ENCODE results near the gene USP9X. TPM values are rescaled to one million over a fixed set of nuclear protein-coding genes. Genes with fewer than 3 reads are reported as not detected.
A peak's percentile ranks its signal among the peaks of the same experiment; 100 is the strongest.
"Not testable (repeated sequence)": the region's sequence is repeated elsewhere in the genome, so short reads cannot be mapped to it uniquely, and the experiment has no call there.

USP9X gene
- total RNA-seq, 3 donors from 2014 or later, result 33.9 to 35.9 (median 34.1) TPM

DNA sequence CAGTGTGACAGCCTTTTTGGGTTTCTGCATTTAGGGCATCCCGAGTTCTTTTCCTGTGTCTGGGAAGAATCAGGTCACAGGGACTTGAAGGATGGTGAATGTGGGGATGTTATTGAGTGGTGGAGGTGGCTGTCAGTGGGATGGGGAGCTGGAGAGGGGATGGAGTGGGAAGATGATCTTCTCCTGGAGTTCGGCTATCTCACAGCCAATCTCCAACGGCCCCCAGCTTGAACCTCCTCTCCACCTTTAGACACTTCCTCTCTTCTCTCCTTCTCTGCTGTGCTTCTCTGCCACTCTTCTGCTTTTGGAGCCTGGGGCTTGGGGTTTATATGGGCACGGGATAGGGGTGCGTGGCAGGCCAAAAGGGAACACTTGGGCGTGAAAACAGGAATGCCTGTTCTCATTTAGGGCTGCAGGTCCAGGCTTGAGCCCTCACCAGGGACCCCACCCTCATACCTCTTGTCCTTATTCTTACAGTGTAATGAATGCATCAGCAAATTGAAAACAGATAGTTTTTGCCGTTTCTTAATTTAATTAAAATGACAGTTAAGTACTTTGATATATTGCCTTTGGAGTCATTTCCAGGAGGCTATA, 37.5 kb downstream of the USP9X start:
- Mint-ChIP-seq H3K4me3 (no peak overlapping the region), H3K36me3 (ENCODE audit: insufficient read depth) (peaks cover 2% of the 10 kb centered on the region), H3K9me3 (no peaks in the 10 kb centered on the region), H3K27me3 (ENCODE audit: low read depth) (no peaks in the 10 kb centered on the region), H3K4me1 (ENCODE audit: low read depth) (peaks cover 62% of the 10 kb centered on the region)
- ATAC-seq (no peak), DNase-seq (no peak)

DNA sequence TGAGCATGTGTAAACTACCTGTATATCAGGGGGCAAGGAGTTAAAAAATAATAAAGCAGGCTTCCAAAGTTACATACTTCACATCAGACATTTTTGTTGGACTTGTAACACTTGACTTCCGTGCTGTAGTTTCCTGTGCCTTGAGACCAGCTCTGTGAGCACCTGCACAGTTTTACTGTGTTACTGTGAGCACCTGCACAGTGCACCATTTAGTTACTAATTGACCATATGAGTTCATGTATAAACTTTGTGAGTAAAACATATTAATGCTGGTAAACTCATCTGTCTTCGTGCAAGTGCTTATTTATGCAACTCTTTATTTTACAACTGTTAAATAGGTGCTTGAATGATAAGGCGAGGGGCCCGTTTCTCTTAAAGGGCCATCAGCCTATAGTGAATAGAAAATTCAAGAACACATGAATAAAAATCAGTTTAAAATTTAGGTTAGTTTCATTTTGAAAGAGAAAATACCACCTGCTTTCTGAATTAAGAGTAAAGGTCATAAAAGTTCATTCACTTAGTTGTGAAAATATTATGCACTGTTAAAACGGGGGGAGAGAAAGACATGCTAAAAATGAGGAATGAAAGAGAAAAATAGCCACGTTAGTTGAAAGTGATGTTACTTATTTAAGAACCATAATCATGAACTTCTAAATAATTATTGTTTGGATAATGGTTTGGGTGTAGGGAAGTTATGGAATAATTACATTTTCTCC, 42.4 kb downstream of the USP9X start:
- H3K4me3 Mint-ChIP-seq, result no peak overlapping the region
- peaks cover 24% of the 10 kb centered on the region for H3K4me1 Mint-ChIP-seq (ENCODE audit: low read depth)
- no peaks in the 10 kb centered on the region for H3K27me3 Mint-ChIP-seq (ENCODE audit: low read depth)

GRCh38 chrX:41128955-41129354, 43.7 kb downstream of the USP9X start:
- ATAC-seq (no peak), DNase-seq (no peak)
- Mint-ChIP-seq H3K4me1 (ENCODE audit: low read depth) (peaks cover 16% of the 10 kb centered on the region), H3K36me3 (ENCODE audit: insufficient read depth) (peaks cover 8% of the 10 kb centered on the region), H3K4me3 (no peak overlapping the region), H3K9me3 (no peaks in the 10 kb centered on the region), H3K27me3 (ENCODE audit: low read depth) (no peaks in the 10 kb centered on the region)

More for the DNA sequence above, 42.4 kb downstream of the USP9X start:
- Mint-ChIP-seq H3K36me3 (ENCODE audit: insufficient read depth) (peaks cover 5% of the 10 kb centered on the region), H3K9me3 (no peaks in the 10 kb centered on the region)
- ATAC-seq, result no peak
- no peak for DNase-seq

DNA sequence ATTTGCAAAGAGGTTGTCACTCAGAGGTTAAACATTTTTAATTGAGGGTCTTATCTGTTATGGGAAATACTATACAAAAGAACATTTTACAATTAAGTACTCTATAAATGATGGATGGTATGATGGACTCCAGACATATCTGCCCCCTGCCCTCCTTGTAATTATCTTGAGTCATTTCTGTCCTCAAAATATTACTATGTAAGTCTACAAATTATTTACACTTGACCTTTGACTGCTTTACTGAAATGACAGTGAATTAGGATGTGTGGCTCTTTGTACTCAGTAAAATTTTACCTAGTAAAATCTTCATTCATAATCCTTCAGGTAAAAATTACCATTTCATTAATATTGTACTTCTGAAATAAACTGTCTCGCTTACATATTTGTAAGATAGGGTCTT, 46.5 kb downstream of the USP9X start:
- Mint-ChIP-seq H3K27me3 (ENCODE audit: low read depth) (no peaks in the 10 kb centered on the region), H3K4me1 (ENCODE audit: low read depth) (peaks cover 7% of the 10 kb centered on the region), H3K9me3 (no peaks in the 10 kb centered on the region), H3K36me3 (ENCODE audit: insufficient read depth) (peaks cover 11% of the 10 kb centered on the region), H3K4me3 (no peak overlapping the region)
- DNase-seq, result no peak
- no peak for ATAC-seq

GRCh38 chrX:41133551-41133950, 48.3 kb downstream of the USP9X start:
- DNase-seq (no peak), ATAC-seq (no peak)
- Mint-ChIP-seq H3K36me3 (ENCODE audit: insufficient read depth) (peaks cover 11% of the 10 kb centered on the region), H3K4me1 (ENCODE audit: low read depth) (peaks cover 2% of the 10 kb centered on the region), H3K9me3 (no peaks in the 10 kb centered on the region), H3K27me3 (ENCODE audit: low read depth) (no peaks in the 10 kb centered on the region), H3K4me3 (no peak overlapping the region)

DNA sequence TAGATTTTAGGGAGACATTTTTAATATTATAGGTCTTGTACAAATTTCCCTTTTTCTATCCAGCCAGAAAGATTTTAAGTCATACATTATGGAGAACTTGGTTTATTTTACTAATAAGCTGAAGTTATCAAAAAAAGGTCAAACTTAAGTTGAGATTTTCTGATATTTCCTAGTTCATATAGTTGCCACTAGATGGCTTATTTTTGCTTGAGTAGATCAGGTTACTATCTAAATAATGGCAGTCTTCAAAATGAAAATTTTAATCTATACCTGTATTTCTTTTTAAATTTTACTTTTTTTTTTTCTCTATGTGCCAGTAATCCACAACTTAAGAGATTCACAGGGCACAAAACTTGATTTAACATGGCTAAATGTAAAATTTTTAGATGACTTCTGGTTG, 52.3 kb downstream of the USP9X start:
- peaks cover 8% of the 10 kb centered on the region for H3K36me3 Mint-ChIP-seq (ENCODE audit: insufficient read depth)
- H3K9me3 Mint-ChIP-seq, result no peaks in the 10 kb centered on the region
- ATAC-seq (no peak), DNase-seq (no peak)
- no peaks in the 10 kb centered on the region for H3K4me1 Mint-ChIP-seq (ENCODE audit: low read depth)
- no peak overlapping the region for H3K4me3 Mint-ChIP-seq
- no peaks in the 10 kb centered on the region for H3K27me3 Mint-ChIP-seq (ENCODE audit: low read depth)

DNA sequence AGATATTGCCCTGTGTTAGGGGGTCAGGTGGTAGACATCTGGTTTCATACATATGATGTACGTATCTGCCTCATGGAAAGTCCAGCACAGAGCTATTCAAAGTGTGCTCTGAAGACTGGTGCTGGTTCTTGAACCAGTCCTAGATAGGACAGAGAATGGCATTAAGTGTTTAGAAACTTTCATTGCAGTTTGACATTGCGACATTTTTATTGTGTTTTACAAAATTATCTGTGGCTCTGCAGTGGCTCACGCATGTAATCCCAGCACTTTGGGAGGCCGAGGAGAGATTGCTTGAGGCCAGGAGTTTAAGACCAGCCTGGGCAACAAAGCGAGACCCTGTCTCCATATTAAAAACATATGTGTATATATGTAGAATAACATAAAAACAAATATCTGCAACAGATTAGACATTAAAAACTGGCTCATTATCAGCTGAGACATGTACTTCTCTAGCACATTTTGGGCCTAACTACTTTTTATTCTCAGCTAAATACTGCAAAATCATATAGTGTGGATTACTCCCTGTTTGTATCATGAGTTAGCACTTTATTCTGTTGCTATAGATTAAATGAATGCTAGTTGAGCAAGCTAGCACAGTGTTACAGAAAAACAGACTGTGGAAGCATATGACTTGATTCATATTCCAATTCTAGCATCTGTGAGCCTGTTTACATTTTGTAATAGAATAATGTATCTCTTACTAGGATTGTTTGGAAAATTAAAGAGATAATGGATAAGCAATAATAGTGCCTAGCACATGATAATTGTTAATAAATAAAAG, 57.1 kb downstream of the USP9X start:
- no peaks in the 10 kb centered on the region for H3K9me3 Mint-ChIP-seq
- H3K27me3 Mint-ChIP-seq (ENCODE audit: low read depth), result no peaks in the 10 kb centered on the region
- H3K4me1 Mint-ChIP-seq (ENCODE audit: low read depth), result peaks cover 8% of the 10 kb centered on the region
- H3K4me3 Mint-ChIP-seq, result no peak overlapping the region
- ATAC-seq (no peak), DNase-seq (no peak)
- H3K36me3 Mint-ChIP-seq (ENCODE audit: insufficient read depth), result peaks cover 4% of the 10 kb centered on the region

DNA sequence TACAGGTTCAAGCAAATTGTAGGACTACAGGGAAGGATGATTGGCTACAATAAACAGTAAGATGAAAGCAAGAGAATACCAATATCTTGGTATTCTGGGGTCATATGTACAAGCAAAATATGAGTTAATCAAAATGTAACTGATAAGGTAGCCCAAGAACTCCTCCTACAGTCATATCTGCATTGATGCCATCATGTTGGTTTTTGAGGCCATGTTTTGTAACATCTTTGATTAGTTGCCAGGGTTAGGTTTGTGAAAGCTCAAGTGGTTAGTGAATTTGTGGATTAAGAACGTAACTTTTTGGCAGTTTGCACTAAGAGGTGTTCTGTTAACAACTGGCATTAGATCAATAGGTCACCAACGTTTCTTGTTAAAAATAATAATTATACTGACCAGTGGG, 59.6 kb downstream of the USP9X start:
- Mint-ChIP-seq H3K27me3 (ENCODE audit: low read depth) (no peaks in the 10 kb centered on the region), H3K9me3 (no peaks in the 10 kb centered on the region), H3K4me1 (ENCODE audit: low read depth) (peaks cover 8% of the 10 kb centered on the region), H3K36me3 (ENCODE audit: insufficient read depth) (peaks cover 7% of the 10 kb centered on the region), H3K4me3 (no peak overlapping the region)
- DNase-seq (no peak), ATAC-seq (no peak)

- ATAC-seq, result peak; percentile 46 to 54
- H3K9me3 Mint-ChIP-seq, result no peaks in the 10 kb centered on the region
- no peak for DNase-seq
- H3K4me1 Mint-ChIP-seq (ENCODE audit: low read depth), result peaks cover 8% of the 10 kb centered on the region
- peaks cover 7% of the 10 kb centered on the region for H3K36me3 Mint-ChIP-seq (ENCODE audit: insufficient read depth)
- H3K4me3 Mint-ChIP-seq, result no peak overlapping the region
- H3K27me3 Mint-ChIP-seq (ENCODE audit: low read depth), result no peaks in the 10 kb centered on the region
Observed at GRCh38 chrX:41145920-41146608, 60.8 kb downstream of the USP9X start.

GRCh38 chrX:41148553-41148952, 63.3 kb downstream of the USP9X start:
- peaks cover 9% of the 10 kb centered on the region for H3K36me3 Mint-ChIP-seq (ENCODE audit: insufficient read depth)
- H3K9me3 Mint-ChIP-seq, result no peaks in the 10 kb centered on the region
- no peaks in the 10 kb centered on the region for H3K27me3 Mint-ChIP-seq (ENCODE audit: low read depth)
- no peak for ATAC-seq
- H3K4me1 Mint-ChIP-seq (ENCODE audit: low read depth), result peaks cover 8% of the 10 kb centered on the region
- no peak overlapping the region for H3K4me3 Mint-ChIP-seq
- no peak for DNase-seq

GRCh38 chrX:41150043-41150442, 64.8 kb downstream of the USP9X start:
- Mint-ChIP-seq H3K27me3 (ENCODE audit: low read depth) (no peaks in the 10 kb centered on the region), H3K4me3 (no peak overlapping the region), H3K36me3 (ENCODE audit: insufficient read depth) (peaks cover 14% of the 10 kb centered on the region), H3K9me3 (no peaks in the 10 kb centered on the region), H3K4me1 (ENCODE audit: low read depth) (peaks cover 8% of the 10 kb centered on the region)
- ATAC-seq (no peak), DNase-seq (no peak)

DNA sequence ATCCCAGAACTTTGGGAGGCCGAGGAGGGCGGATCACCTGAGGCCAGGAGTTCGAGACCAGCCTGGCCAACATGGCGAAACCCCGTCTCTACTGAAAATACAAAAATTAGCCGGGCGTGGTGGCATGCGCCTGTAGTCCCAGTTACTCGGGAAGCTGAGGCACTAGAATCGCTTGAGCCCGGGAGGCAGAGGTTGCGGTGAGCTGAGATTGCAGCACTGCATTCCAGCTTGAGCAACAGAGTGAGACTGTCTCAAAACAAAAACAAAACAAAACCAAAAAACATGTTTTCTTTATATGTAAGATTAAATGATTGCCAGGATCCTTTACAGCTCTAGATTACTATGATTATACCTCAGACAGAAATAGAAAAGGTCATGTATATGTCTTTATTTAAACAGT, 66.5 kb downstream of the USP9X start:
- DNase-seq; H3K4me1 Mint-ChIP-seq (ENCODE audit: low read depth); ATAC-seq; H3K27me3 Mint-ChIP-seq (ENCODE audit: low read depth); H3K9me3 Mint-ChIP-seq; H3K4me3 Mint-ChIP-seq: not testable (repeated sequence)
- H3K36me3 Mint-ChIP-seq (ENCODE audit: insufficient read depth), result peaks cover 15% of the 10 kb centered on the region

GRCh38 chrX:41152221-41152620, 67.0 kb downstream of the USP9X start:
- Mint-ChIP-seq H3K4me1 (ENCODE audit: low read depth) (no peaks in the 10 kb centered on the region), H3K36me3 (ENCODE audit: insufficient read depth) (peaks cover 16% of the 10 kb centered on the region), H3K9me3 (no peaks in the 10 kb centered on the region), H3K27me3 (ENCODE audit: low read depth) (no peaks in the 10 kb centered on the region), H3K4me3 (no peak overlapping the region)
- ATAC-seq (no peak), DNase-seq (no peak)

DNA sequence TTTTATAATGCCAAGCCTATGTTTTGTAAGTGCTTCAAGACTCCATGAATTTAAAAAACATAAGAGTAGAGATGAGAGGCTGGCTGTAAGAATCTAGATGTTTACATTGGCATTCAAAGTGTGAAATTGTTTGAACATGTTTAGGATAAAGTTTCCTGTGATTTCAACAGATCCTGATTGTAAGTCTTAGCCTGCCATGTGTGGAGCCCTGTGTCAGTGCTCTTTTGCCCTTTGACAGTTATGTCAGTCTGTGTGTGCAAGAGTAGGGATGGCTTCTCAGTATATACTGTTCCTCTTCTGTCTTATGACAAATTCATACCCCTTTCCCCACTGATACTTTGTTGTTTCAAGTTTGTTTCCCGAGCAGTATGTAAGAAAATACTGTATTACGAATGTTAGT, 68.2 kb downstream of the USP9X start:
- no peaks in the 10 kb centered on the region for H3K9me3 Mint-ChIP-seq
- H3K36me3 Mint-ChIP-seq (ENCODE audit: insufficient read depth), result peaks cover 18% of the 10 kb centered on the region
- no peaks in the 10 kb centered on the region for H3K27me3 Mint-ChIP-seq (ENCODE audit: low read depth)
- no peaks in the 10 kb centered on the region for H3K4me1 Mint-ChIP-seq (ENCODE audit: low read depth)
- H3K4me3 Mint-ChIP-seq, result no peak overlapping the region
- DNase-seq, result no peak
- ATAC-seq, result no peak
